Right atrium auricular region (tissue), 2 donors: ENCODE results near the gene DENND11. TPM values are rescaled to one million over a fixed set of nuclear protein-coding genes. Genes with fewer than 3 reads are reported as not detected.
A peak's percentile ranks its signal among the peaks of the same experiment; 100 is the strongest.

ENCODE experiments used
- DNase-seq: peaks from one replicate; pipeline ENCODE4 v3.0.0-alpha.2; 2019; ENCODE audit warnings: low spot score
- H3K27ac ChIP-seq, 2 donors: fragments of 200-600 bp; sonication (generic); 1 replicate in 1 of 2; 2 replicates in 1 of 2; pipeline ENCODE4 v1.5.1; 2016 to 2019
- H3K27me3 ChIP-seq, 2 donors: fragments of 200-600 bp; sonication (generic); one replicate each; pipeline versions ENCODE4 v1.5.1 to v1.6.0; 2017 to 2019
- H3K36me3 ChIP-seq: fragments of 200-600 bp; sonication (generic); one replicate; pipeline ENCODE4 v1.5.1; 2016
- H3K4me1 ChIP-seq, 2 donors: fragments of 200-600 bp; sonication (generic); one replicate each; pipeline versions ENCODE4 v1.5.1 to v1.6.0; 2017 to 2019
- H3K4me3 ChIP-seq, 2 donors: fragments of 200-600 bp; sonication (generic); 1 replicate in 1 of 2; 2 replicates in 1 of 2; pipeline ENCODE4 v1.5.1; 2017 to 2019; ENCODE audit warnings: mild to moderate bottlenecking in 1 of 2, moderate library complexity in 1 of 2
- H3K9me3 ChIP-seq, 2 donors: fragments of 200-600 bp; sonication (generic); one replicate each; pipeline ENCODE4 v1.5.1; 2019
- CTCF ChIP-seq, 2 donors: fragments of 200-600 bp; sonication (generic); IDR thresholded peaks; one replicate each; pipeline ENCODE4 v1.5.1; 2019; ENCODE audit warnings: antibody characterized with exemption in 2 of 2
- total RNA-seq, 2 donors: library from RNA; depleted of rRNA; stranded (reverse); fragments of >200 nt; gene quantifications; one replicate each; pipeline ENCODE4 v1.1.0, GENCODE V29; 2016

The DENND11 gene
- total RNA-seq, 2 donors from 2014 or later: 6.5 to 10.6 TPM

- Histone ChIP-seq H3K27ac (no peak overlapping the region), H3K4me3 (no peak overlapping the region), H3K27me3 (no peaks in the 10 kb centered on the region), H3K36me3 (no peaks in the 10 kb centered on the region), H3K9me3 (no peaks in the 10 kb centered on the region), H3K4me1 (peaks cover 0 to 11% of the 10 kb centered on the region in 2 donors)
- no peak for DNase-seq
- no peak for TF ChIP-seq CTCF (IDR thresholded peaks at IDR 0.05)
These were observed 4.5 kb upstream of the DENND11 start for GRCh38 chr7:141706239-141707064.

GRCh38 chr7:141704741-141705140 is 2.8 kb upstream of the DENND11 start:
- TF ChIP-seq CTCF (IDR thresholded peaks at IDR 0.05): no peak
- Histone ChIP-seq H3K36me3 (no peaks in the 10 kb centered on the region), H3K9me3 (no peaks in the 10 kb centered on the region), H3K4me3 (no peak overlapping the region), H3K4me1 (peaks cover 0 to 24% of the 10 kb centered on the region in 2 donors), H3K27me3 (no peaks in the 10 kb centered on the region), H3K27ac (no peak overlapping the region)
- DNase-seq: no peak

- Histone ChIP-seq H3K4me1 (peaks cover 0 to 24% of the 10 kb centered on the region in 2 donors), H3K36me3 (no peaks in the 10 kb centered on the region), H3K4me3 (no peak overlapping the region), H3K27me3 (no peaks in the 10 kb centered on the region), H3K9me3 (no peaks in the 10 kb centered on the region), H3K27ac (no peak overlapping the region)
- TF ChIP-seq CTCF (IDR thresholded peaks at IDR 0.05): no peak
- DNase-seq: no peak
These were observed 2.1 kb upstream of the DENND11 start for GRCh38 chr7:141704112-141704511.

GRCh38 chr7:141702892-141703291 is 926 bp upstream of the DENND11 start:
- Histone ChIP-seq H3K27ac (no peak overlapping the region), H3K9me3 (no peaks in the 10 kb centered on the region), H3K4me1 (peaks cover 0 to 24% of the 10 kb centered on the region in 2 donors), H3K4me3 (peak overlapping the region in 1 of 2 donors; percentile 86), H3K36me3 (no peaks in the 10 kb centered on the region), H3K27me3 (no peaks in the 10 kb centered on the region)
- no peak for DNase-seq
- no peak for TF ChIP-seq CTCF (IDR thresholded peaks at IDR 0.05)

GRCh38 chr7:141701489-141702046 is 398 bp downstream of the DENND11 start:
- Histone ChIP-seq H3K27me3 (no peaks in the 10 kb centered on the region), H3K9me3 (no peaks in the 10 kb centered on the region), H3K4me3 (peak overlapping the region; percentile 75 to 86), H3K36me3 (no peaks in the 10 kb centered on the region), H3K4me1 (peaks cover 0 to 24% of the 10 kb centered on the region in 2 donors), H3K27ac (peak overlapping the region; percentile 85 to 87)
- TF ChIP-seq CTCF (IDR thresholded peaks at IDR 0.05): no peak
- no peak for DNase-seq
